ENCODE measurements around the gene MOGAT2. TPM values are rescaled to one million over a fixed set of nuclear protein-coding genes. Genes with fewer than 3 reads are reported as not detected.

MOGAT2 gene
- total and polyA plus RNA-seq, 2 donors (not counting 3 experiments of a cell fraction or from before 2014, with no cell fraction given), result not detected

DNA sequence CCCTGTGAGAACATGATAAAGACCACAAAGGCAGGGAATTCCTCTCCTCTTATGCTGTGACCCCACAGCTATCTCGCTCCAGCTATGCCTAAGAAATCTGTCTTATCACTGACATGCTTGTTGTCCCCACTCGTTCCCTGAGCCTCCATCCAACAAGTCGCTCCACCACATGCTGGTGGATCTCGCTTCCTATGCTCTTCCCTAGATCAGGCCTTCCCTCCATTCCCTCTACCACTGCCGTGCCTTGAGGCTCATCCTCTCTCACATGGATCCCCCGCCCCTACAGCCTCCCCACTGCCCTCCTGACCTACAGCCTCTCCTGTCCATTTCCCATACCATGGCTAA lies 49.6 kb downstream of the MOGAT2 start:
- Histone ChIP-seq H3K27ac (ENCODE audit: insufficient read depth, low read depth, low read length) (no peak overlapping the region), H3K4me1 (ENCODE audit: control insufficient read depth, extremely low read depth, insufficient read depth, low read length) (peaks cover 9% of the 10 kb centered on the region), H3K4me2 (ENCODE audit: insufficient read depth, low read length) (no peak overlapping the region), H4K20me1 (replicated peaks; ENCODE audit: control insufficient read depth, extremely low read depth, insufficient read depth, low read length) (no peaks in the 10 kb centered on the region), H2AFZ (ENCODE audit: low read depth, low read length) (no peak overlapping the region), H3K79me2 (ENCODE audit: control insufficient read depth, insufficient read depth, low read length) (no peaks in the 10 kb centered on the region), H3K4me3 (replicated peaks in 1 of 3; ENCODE audit: insufficient read depth in 1 of 3, low read depth in 1 of 3, low read length in 3 of 3) (no peak overlapping the region), H3K36me3 (ENCODE audit: control insufficient read depth in 2 of 2, extremely low read depth in 1 of 2, insufficient read depth in 2 of 2, low read length in 2 of 2) (no peaks in the 10 kb centered on the region), H3K27me3 (ENCODE audit: control insufficient read depth in 2 of 2, insufficient read depth in 2 of 2, low read length in 2 of 2) (peaks cover 19 to 25% of the 10 kb centered on the region in 2 experiments), H3K9ac (replicated peaks; ENCODE audit: extremely low read depth, insufficient read depth, low read length) (no peak overlapping the region), H3K9me1 (replicated peaks; ENCODE audit: control insufficient read depth, extremely low read depth, insufficient read depth, low read length) (no peaks in the 10 kb centered on the region), H3K9me3 (replicated peaks; ENCODE audit: control insufficient read depth, insufficient read depth, low read length) (no peaks in the 10 kb centered on the region)
- ChIA-PET POLR2A (no interaction called here), CTCF (no interaction called here)
- no peak for FAIRE-seq
- TF ChIP-seq POLR2A (IDR thresholded peaks at IDR 0.05; ENCODE audit: low read depth, low read length) (no peak), GATA2 (IDR thresholded peaks at IDR 0.05; ENCODE audit: insufficient read depth, insufficient read length, low read depth, low read length) (no peak), MYC (IDR thresholded peaks at IDR 0.05; ENCODE audit: low read depth, low read length) (no peak), CTCF (IDR thresholded peaks at IDR 0.05; ENCODE audit: extremely low read depth in 1 of 2, insufficient read depth in 1 of 2, low read depth in 1 of 2, low read length in 2 of 2) (no peak), POLR2AphosphoS5 (IDR thresholded peaks at IDR 0.05; ENCODE audit: insufficient read depth, low read depth, low read length) (no peak), FOS (IDR thresholded peaks at IDR 0.05; ENCODE audit: borderline replicate concordance, insufficient read depth, low read length) (no peak), EZH2 (IDR thresholded peaks at IDR 0.05; ENCODE audit: borderline replicate concordance, low read depth, low read length, severe bottlenecking) (no peak), JUN (IDR thresholded peaks at IDR 0.05; ENCODE audit: borderline replicate concordance, insufficient read depth, insufficient read length, low read depth) (no peak)
- TF ChIP-seq, protein P1, sequence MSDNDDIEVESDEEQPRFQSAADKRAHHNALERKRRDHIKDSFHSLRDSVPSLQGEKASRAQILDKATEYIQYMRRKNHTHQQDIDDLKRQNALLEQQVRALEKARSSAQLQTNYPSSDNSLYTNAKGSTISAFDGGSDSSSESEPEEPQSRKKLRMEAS (IDR thresholded peaks at IDR 0.05; ENCODE audit: insufficient read depth, insufficient read length), result no peak
- dilution Hi-C loops (cut with MboI; ENCODE audit: extremely low pct_ligation_motif_present, low sequenced_read_pairs) (no loop called here), intact Hi-C loops (cut with micrococcal nuclease) (no loop called here)
- no peak for DNase-seq (ENCODE audit: low read depth, low spot score)
- no TSS peak for BruUV-seq (replicated peaks)
